ENCODE data around the gene TMEM271.
"Not testable (repeated sequence)": the region's sequence is repeated elsewhere in the genome, so short reads cannot be mapped to it uniquely, and the experiment has no call there.

Gene TMEM271

DNA sequence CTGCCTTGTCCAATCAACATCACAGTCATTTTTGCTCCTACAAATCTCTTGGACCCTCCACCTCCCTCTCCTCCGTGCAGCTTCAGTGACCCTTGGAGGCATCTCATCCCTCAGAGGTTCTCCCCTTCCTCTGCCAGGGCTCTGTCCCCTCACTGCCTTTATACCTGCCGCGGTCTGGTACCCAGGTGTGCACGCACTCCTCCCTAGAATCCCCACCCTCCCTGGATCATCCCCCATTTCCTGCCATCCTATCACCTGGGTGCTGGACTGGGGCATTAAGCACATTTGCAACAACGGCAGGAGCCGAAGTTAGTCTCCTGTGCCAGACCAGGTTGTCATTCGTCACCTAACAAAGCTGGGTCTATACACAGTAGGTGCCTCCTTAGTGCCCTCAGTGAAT lies 10.1 kb downstream of the TMEM271 start:
- no peak for DNase-seq (ENCODE audit: low spot score)

DNA sequence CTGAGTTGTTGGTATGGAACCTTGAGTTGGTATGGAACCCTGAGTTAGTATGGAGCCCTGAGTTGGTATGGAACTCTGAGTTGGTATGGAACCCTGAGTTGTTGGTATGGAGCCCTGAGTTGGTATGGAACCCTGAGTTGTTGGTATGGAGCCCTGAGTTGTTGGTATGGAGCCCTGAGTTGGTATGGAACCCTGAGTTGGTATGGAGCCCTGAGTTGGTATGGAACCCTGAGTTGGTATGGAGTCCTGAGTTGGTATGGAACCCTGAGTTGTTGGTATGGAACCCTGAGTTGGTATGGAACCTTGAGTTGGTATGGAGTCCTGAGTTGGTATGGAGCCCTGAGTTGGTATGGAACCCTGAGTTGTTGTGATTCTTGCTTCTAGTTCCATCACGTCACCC lies 10.5 kb downstream of the TMEM271 start:
- DNase-seq (ENCODE audit: low spot score) = not testable (repeated sequence)

DNA sequence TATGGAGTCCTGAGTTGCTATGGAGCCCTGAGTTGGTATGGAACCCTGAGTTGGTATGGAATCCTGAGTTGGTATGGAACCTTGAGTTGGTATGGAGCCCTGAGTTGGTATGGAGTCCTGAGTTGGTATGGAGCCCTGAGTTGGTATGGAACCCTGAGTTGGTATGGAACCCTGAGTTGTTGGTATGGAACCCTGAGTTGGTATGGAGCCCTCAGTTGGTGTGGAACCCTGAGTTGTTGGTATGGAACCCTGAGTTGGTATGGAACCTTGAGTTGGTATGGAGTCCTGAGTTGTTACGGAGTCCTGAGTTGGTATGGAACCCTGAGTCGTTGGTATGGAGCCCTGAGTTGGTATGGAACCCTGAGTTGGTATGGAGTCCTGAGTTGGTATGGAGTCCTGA lies 13.6 kb downstream of the TMEM271 start:
- not testable (repeated sequence) for DNase-seq (ENCODE audit: low spot score)

DNA sequence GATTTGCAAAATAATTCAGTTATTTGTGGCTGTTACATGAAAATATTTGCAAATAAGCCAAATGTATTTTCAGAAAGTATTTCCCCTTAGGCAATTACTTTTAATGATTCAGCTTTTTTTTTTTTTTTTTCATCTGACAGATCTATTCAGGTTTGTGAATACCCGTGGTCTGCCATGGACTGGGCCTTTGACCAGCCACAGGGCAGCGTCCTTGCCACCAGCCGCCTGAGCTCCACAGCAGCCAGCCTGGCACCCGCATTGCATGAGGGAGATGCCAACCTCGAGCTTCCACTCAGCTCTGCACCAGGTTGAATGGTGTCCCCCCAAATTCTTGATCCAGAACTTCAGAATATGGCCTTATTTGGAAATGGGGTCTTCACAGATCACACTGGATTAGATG lies 14.7 kb downstream of the TMEM271 start:
- no peak for DNase-seq (ENCODE audit: low spot score)

DNA sequence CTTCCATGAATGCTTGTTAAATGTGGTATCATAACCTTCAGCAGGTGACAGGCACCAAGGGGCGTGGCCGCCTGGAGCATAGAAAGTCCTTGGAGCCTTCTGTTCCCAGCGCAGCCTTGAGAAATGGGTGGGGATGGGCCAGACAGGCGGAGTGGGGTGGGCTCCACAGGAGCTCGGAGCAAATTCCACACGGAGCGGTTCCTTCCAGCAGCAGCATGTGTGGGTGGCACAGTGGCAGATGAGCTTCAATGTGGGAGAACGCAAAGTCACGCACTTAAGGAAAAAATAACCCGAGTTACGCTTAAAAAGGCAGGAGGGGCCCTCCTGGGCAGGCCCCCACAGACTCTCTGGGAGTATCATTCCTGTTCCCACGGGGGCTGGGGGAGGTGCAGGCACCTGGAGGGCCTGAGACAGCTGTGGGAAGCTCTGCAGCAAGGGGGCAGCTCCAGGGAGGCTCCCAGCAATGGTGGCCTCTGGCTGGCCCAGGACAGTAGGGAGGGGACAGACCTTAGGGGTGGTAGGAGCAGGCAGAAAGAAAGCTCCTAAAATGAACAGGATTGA lies 15.3 kb downstream of the TMEM271 start:
- DNase-seq (ENCODE audit: low spot score) = no peak

DNA sequence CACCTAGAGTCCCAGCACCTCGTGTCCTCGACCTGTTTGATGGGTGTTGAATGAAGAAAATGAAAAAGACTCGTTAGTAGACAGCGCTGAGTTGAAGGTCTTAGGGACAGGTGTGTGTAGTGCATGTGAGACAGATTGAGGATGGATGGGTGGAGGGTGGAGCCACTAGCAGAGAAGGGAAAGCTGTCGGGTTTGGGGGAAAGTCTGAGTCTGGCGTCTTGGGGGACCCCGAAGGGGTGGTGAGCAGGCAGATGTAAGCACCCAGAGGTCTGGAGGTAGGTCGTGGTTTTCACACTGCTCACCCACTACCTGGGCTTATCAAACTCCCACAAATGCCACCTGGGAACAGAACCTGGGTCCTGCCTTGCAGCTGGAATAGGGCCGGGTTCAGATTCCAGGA lies 16.0 kb downstream of the TMEM271 start:
- DNase-seq (ENCODE audit: low spot score) = no peak

DNA sequence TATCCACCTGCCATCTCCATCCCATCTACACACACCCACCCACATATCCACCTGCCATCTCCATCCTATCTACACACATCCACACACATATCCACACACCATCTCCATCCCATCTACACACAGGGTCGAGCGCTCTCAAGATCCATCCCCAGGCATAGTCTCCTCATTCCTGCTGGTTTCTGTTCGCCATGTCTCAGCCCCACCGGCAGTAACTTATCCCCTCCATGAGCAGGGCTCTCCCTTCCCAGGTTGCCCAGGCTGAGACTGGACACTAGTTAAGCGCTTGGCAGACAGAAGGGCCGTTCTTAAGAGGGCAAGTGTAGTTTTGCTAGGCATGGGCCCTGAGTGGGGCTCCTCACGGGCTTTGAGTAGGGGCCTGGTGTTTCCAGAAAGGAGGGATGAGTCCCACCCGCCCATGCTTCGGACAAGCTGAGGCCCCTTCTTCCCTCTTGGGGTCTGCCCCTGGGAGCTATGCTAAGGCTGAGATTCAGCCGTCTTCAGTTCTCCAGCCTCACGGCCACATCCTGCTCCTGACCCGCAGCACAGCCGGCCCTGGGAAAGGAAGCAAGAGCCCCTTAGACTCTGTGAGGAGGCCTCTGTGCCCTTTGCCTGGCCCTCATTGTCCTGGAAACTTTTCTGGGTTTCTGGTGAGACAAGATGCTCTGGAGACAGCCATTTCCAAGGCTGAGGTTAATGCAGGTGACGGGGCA lies 20.4 kb downstream of the TMEM271 start:
- no peak for DNase-seq (ENCODE audit: low spot score)

DNA sequence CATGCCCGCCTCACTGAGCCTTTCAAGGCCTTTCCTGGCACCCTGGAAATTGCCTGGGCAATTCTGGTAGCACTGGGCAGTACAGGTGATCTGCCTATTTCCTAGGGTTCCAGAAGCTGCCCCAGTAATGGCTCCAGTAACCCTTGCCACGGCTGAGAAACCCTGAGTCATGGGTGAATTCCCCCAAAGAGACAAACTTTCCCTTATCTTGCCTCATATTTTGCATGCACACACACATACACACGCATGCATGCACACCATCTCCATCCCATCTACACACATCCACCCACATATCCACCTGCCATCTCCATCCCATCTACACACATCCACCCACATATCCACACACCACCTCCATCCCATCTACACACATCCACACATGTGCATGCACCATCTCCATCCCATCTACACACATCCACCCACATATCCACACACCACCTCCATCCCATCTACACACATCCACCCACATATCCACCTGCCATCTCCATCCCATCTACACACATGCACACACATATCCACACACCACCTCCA lies 21.2 kb downstream of the TMEM271 start:
- DNase-seq (ENCODE audit: low spot score) = not testable (repeated sequence)

DNA sequence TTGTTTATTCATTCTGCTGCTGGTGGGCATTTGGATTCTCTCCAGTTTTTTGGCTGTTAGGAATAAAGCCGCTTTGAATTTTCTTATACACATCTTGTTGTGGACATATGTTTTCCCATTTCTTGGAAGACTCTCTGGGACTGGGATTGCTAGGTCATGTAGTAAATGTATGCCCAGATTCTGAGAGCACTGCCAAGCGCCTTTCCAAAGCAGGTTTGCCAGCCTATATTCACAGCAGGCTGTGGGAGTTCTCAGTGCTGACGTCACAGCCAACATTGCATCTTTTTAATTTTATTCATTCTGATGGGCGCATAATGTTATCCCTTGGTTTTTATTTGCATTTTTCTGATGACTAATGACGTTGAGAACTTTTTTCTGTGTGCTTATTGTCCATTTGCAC lies 24.1 kb downstream of the TMEM271 start:
- no peak for DNase-seq (ENCODE audit: low spot score)

DNA sequence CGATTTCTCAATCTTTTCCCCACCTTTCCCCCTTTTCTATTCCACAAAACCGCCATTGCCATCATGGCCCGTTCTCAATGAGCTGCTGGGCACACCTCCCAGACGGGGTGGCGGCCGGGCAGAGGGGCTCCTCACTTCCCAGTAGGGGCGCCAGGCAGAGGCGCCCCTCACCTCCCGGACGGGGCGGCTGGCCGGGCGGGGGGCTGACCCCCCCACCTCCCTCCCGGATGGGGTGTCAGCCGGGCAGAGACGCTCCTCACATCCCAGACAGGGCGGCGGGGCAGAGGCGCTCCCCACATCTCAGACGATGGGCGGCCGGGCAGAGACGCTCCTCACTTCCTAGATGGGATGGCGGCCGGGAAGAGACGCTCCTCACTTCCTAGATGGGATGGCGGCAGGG lies 25.8 kb downstream of the TMEM271 start:
- not testable (repeated sequence) for DNase-seq (ENCODE audit: low spot score)

DNA sequence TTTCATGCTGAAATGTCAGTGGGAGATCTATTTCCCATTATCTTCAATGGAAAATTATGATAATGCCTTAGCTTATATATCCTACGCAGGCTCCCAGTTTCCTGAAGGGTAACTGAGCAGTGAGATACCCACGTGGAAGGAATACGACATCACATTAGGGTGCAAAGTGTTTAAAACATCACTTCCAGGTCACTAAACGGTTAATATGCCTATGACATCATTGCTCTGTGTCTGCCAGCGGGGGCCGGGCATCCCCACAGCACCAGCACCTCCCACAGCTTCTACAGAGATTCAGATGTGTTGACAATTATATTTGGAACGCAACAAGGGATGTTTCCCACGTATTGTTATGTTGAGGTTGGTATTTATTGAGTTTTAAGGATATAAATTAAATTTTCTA lies 27.1 kb downstream of the TMEM271 start:
- DNase-seq (ENCODE audit: low spot score) = no peak

DNA sequence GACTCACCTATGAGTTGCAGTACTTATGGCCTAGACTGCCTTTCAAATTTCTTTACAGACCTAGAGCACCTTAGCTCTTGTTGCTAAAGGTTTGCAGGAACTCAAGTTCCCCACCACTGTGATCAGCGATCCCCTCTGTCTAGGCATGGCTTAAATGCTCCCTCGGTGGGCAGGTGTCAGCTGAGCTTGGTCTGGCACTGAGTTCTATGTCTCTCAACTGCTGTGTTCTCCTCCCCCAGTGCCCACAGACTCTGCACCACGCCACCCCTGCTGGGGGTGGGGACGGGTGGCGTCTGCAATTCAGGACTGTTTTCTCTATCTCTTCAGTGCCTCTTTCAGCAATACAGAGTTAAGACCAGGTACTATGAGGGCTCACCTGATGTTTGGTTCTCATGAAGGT lies 30.5 kb downstream of the TMEM271 start:
- DNase-seq (ENCODE audit: low spot score) = no peak

DNA sequence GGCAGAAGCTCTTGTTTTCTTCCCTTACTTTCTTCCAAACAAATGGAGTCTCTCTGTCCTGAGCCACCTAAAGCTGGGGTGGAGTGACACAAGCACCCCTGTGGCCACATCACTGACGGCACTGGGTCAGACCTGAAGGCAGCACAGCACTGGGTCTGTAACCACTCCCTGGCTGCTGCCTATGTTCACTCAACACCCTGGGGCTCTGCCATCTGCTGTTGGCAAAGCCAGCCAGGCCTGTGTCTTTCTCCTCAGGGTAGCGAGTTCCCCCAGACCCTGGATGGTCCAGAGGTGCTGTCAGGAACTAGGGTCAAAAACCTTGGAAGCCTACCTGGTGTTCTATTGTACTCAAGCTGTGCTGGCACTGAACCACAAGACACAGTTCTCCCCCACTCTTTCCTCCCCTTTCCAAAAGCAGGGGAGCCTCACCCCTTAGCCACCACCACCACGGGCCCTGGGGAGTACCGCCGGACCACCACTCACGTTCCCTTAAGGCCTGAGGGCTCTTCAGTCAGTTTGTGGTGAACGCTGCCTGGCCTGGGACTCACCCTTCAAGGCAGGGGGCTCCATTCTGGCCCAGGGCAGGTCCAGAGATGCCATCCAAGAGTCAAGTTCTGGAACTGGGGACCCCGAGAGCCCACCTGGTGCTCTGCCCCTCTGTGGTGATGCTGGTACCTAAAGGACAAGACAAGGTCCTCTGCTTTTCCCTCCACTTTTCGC lies 31.5 kb downstream of the TMEM271 start:
- no peak for DNase-seq (ENCODE audit: low spot score)

DNA sequence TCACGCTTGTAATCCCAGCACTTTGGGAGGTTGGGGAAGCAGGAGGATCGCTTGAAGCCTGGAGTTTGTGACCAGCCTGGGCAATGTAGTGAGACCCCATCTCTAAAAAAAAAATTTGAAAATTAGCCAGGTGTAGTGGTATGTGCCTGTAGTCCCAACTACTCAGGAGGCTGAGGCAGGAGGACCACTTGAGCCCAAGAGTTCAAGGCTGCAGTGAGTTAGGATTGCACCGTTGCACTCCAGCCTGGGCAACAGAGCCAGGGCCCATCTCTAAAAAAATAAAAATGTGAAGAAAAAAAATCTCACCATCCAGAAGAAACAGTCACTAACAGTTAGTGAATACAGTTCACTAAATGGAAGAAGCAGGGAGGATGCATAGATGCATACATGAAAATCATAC lies 34.8 kb downstream of the TMEM271 start:
- DNase-seq (ENCODE audit: low spot score) = no peak

DNA sequence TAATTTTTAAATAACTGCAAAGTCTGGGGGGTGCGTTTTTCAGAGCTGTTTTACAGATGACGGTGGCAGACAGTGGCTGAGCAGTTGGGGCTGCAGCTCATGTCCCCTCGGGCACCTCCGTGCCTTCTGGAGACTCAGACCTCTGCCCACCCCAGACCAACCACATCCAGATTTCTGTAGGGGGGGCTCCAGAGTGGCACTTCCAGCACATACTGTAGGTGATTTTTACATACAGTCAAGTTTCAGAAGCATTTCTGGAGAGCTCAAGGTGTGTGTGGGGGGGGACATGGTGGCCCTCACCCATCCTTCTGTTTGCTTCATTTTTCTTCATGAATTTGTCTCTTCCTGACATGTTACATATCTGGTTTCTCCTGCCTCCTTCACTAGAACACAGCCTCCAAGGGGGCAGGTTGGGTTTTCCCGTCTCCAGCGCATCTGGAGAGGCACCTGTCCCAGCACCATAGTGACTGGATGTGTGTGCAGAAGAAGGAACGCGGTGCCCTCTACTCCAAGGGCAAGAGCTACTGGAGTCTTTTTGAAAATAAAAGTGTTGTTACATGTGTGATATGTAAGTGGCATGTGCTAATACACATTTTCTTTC lies 37.5 kb downstream of the TMEM271 start:
- no peak for DNase-seq (ENCODE audit: low spot score)

DNA sequence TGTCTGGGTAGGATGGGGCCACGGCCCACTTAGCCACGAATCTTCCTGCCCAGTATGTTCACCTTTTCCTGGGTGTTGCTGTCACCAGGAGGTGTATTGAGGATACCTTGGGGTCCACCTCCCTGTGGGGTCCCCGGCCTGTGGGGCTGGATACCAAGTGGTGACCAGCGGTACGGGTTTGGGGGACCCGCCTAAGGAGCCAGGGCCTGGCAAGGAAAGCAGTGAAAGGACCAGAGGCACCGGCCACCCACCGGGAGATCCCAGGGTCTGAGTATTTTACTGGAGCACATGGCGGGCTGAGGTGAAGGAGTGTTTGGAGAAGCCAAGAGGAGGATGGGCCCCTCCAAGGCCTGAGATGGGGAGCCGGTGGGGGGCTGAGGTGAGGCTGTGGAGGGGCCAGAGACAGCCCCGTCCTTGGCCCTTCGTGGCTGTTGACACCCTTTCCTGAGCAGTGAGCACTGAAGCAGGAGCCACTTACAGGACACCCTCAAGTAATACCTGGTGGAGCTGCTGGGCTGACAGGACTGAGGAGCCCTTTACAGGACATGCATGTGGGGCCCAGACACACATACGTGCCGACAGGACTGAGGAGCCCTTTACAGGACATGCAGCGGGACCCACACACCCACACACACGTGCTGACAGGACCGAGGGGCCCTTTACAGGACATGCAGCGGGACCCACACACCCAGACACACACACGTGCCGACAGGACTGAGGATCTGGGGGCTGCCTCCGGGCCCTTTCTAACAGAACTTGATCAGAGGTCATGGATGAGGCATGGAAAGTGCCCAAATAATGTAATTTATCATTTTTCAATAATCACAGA lies 38.4 kb downstream of the TMEM271 start:
- no peak for DNase-seq (ENCODE audit: low spot score)

DNA sequence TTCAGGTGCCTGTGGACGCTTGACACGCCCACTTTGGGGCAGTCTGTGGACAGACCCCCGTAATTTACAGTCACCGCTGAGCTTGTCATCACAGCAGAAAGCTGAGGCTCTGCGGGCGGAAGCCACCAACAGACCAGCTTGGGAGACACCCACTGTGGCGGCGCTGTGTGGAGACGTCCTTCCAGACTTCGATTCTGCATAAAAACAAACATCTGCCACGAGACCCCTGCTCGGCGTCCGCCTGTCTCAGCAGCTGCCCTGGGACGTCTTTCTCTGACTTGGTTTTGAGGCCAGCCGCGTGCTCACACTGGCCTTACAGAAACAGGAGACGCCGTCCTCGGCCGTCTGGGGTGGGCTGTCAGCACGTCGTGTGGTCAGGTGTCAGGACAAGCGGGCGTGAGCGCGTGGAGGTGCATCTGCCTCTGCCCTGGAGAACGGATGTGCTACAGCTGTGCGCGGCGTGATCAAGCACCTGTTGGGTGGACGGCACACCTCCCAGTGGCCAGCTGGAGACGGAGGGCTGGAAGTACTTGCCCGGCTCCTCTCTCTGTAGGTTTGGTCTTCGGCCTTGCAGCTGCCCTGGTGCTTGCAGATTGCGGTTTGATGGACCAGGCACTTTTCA lies 39.6 kb downstream of the TMEM271 start:
- DNase-seq (ENCODE audit: low spot score) = no peak

DNA sequence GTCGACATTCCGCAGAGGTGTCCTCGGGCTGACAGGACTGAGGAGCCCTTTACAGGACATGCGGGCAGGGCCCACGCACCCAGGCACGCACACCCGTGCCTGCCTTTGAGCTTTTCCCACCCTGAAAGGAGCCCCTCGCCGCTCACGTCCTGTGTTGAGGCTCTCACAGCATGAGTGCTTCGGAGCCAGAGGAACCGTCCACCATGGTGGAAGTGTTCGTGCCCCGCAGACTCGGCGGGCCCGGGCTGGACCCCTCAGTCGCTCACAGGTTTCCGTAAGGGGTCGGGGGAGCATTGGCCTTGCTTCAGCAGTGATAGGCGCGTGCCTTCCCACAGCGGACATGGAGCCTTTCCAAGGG lies 40.2 kb downstream of the TMEM271 start:
- DNase-seq (ENCODE audit: low spot score) = no peak

DNA sequence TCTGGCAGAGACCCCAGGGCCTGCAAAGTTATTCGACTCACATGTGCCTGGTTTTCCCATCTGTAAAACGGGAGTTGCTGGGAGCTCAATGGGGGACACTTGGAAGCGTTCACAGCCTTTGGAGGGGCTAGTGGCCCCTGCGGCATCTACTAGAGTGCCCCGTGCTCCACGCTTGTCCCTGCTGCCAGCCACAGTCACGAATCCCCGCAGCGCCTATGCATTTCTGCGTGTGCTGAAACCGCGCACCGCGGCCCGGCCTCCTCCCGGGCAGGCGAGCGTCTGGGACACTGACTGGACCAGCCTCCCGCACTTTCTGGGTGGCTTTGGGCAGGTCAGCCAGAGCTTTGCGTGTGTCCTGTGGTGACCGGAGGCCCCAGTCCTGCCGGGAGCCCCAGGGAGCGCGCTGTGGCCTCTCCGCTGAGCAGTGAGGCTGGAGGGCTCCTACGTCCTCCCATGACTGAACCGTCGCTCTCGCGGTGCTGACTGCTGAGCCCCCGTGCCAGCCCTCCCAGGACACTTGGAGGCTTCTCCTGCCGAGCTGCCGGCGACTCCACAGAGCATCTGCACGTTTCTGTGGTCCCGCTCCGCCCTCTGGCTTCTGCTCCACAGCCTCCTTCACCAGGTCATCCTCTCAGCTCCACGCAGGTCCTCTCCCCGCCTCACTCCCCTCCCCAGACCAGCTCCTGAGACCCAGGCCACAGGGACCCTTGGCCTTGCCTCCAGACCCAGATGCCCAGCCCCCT lies 40.7 kb downstream of the TMEM271 start:
- DNase-seq (ENCODE audit: low spot score) = no peak

DNA sequence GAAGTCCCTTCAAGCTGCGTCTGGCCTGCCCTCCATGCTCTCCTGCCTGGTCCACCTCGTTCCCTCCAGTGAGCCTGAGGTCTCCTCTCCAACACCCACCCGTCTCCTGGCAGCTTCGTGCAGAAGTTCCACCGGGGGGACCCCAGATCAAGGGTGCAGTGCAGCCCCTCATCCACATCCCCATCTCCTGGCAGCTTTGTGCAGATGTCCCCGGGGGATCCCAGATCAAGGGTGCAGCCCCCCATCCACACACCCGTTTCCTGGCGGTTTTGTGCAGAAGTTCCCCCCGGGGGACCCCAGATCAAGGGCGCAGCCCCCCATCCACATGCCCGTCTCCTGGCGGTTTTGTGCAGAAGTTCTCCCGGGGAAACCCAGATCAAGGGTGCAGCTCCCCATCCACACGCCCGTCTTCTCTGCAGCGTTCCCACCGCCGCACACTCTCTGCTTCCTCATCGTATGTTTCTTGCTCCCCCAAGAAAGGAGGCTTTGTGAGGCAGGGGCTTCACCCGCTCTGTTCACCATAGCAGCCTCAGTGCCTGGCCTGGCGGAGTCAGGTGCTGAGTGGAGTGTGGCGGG lies 41.4 kb downstream of the TMEM271 start:
- no peak for DNase-seq (ENCODE audit: low spot score)

All from CD4-positive, alpha-beta T cell treated with Interleukin-6 at 100 ng/mL for 8 hours (primary cell).